Omental fat pad (tissue), 4 donors: Measurements from ENCODE around the gene PROZ. TPM values are rescaled to one million over a fixed set of nuclear protein-coding genes. Genes with fewer than 3 reads are reported as not detected.

Experiments
- ATAC-seq: fragments of 150-250 bp; one replicate; pipeline ENCODE4 v1.9.1; 2016; ENCODE audit warnings: mild to moderate bottlenecking, moderate library complexity; ENCODE audit not compliant: low FRiP score
- DNase-seq: peaks from one replicate; pipeline ENCODE4 v3.0.0-alpha.2; 2019; ENCODE audit warnings: low spot score
- total RNA-seq, 4 donors: library from RNA; depleted of rRNA; stranded (reverse); fragments of >200 nt; gene quantifications; one replicate each; pipeline ENCODE4 v1.1.0, GENCODE V29; 2016
- TF ChIP-seq, protein P1 (sequence below), 3 donors: fragments of 450-650 bp; IDR thresholded peaks; one replicate each; pipeline ENCODE4 v1.5.1; 2016 to 2017; ENCODE audit warnings: antibody characterized with exemption in 3 of 3, mild to moderate bottlenecking in 3 of 3, moderate library complexity in 2 of 3

The PROZ gene
- total RNA-seq, 4 donors from 2014 or later, result not detected

DNA sequence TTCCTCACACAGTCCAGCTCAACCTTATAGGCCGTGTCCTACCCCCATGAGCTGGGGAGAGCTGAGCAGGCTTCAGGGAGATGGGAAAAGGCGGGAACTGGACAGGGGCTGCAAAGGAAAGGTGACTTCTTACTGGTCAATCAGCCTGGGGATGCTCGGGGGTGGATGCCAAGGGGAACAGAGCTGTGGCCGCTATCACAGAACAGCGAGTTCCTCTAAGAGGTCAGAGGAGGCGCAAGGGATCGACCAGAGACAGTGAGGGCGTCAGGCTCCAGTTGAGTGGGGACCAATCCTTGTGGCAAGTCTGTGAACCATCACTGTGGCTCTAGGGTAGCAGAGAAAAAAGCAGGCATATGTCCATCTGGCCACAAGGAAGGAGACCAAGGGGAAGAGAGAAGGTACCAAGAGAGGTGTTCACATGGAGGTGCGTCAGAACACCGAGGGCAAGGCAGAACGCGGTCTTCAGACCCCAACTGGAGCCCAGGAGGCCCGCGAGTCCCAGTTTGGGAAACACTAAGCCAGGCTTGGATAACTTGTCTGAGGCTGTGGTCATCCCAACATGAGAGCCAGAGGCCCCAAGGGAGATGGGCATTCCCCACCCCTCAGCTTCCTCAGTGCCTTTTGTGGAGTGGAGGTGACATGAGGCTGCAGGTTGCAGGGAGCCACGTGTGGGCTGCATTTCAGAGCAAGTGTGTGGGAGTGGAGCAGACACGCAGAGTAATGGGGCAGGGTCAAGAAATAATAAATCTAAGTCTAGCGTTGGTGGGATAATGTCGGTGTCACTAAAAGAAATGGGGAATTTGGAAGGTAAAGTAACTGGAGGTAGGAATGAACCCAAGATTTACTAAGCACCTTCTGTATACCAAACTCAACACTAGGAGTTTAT is 31.9 kb upstream of the PROZ start:
- TF ChIP-seq, protein P1, sequence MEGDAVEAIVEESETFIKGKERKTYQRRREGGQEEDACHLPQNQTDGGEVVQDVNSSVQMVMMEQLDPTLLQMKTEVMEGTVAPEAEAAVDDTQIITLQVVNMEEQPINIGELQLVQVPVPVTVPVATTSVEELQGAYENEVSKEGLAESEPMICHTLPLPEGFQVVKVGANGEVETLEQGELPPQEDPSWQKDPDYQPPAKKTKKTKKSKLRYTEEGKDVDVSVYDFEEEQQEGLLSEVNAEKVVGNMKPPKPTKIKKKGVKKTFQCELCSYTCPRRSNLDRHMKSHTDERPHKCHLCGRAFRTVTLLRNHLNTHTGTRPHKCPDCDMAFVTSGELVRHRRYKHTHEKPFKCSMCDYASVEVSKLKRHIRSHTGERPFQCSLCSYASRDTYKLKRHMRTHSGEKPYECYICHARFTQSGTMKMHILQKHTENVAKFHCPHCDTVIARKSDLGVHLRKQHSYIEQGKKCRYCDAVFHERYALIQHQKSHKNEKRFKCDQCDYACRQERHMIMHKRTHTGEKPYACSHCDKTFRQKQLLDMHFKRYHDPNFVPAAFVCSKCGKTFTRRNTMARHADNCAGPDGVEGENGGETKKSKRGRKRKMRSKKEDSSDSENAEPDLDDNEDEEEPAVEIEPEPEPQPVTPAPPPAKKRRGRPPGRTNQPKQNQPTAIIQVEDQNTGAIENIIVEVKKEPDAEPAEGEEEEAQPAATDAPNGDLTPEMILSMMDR (IDR thresholded peaks at IDR 0.05), result no peak
- ATAC-seq (no peak), DNase-seq (no peak)

DNA sequence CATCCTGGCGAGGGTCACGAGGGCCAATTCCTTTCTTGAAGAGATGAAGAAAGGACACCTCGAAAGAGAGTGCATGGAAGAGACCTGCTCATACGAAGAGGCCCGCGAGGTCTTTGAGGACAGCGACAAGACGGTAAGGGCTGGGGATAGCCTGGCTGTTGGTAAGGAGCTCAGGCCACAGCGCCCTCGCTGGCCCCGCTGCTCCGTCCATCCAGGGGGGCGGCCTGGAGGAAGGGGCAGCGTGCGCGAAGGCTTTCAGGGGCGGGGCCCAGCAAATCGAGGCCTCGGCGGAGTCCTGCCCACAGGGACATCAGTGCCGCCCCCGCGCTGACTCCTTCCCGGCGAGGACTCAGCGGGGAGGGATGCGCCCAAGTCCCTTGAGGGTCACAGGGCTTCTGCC is 29.0 kb upstream of the PROZ start:
- ATAC-seq, result no peak
- DNase-seq, result no peak
- TF ChIP-seq, protein P1 (IDR thresholded peaks at IDR 0.05), result no peak

DNA sequence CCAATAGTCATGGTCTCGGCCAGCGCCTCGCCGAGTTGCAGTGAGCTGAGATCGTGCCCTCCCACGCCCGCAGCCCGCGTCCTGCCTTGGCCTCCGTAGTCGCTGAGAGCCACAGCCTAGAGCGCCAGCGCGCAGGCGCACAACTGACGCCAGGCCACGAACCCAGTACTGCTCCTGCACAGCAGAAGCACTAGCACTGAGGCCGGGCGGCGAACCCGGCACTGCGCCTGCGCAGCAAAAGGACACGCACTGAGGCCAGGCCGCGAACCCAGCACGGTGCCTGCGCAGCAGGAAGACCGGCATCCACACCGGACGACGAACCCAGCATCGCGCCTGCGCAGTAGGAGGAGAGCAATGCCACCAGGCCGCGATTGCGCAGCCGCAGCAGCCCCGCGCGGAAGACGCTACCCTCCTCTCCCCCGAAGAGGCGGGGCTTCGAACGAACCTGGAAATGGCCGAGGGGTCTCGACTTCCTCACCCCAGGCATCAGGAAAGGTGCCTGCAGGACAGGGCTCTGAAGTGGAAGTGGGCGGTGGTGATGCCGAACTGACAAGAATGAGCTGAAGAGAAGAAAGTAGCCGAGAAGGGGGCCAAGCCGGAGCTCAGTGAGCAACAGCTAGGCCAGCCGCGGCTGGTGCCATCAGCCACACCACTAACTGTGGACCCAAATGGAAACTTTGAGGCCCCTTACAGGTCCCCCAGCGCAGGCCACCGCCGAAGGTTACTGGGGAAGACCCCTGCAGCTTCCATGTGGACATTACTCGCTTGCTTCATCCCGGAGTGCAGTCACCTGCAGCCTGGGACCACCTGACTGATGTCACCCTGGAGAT is 28.3 kb upstream of the PROZ start:
- DNase-seq (no peak), ATAC-seq (no peak)
- TF ChIP-seq, protein P1 (IDR thresholded peaks at IDR 0.05), result no peak

DNA sequence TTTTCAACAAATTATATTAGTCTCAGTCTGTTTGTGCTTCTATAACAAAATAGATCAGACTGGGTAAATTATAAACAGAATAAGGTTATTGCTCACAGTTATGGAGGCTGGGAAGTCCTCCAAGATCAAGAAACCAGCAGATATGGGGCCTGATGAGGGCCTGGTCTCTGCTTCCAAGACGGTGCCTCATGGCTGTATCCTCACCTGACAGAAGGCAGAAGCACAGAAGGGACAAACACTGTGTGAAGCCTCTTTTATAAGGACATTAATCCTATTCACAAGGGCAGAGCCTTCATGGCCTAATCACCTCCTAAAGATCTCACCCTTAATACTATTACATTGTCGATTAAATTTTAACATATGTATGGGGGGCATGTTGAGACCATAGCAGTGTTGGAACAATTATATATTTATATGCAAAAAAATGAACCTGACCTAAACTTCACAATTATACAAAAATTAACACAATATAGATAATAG is 23.1 kb upstream of the PROZ start:
- ATAC-seq, result no peak
- DNase-seq, result no peak
- TF ChIP-seq, protein P1 (IDR thresholded peaks at IDR 0.05), result no peak

DNA sequence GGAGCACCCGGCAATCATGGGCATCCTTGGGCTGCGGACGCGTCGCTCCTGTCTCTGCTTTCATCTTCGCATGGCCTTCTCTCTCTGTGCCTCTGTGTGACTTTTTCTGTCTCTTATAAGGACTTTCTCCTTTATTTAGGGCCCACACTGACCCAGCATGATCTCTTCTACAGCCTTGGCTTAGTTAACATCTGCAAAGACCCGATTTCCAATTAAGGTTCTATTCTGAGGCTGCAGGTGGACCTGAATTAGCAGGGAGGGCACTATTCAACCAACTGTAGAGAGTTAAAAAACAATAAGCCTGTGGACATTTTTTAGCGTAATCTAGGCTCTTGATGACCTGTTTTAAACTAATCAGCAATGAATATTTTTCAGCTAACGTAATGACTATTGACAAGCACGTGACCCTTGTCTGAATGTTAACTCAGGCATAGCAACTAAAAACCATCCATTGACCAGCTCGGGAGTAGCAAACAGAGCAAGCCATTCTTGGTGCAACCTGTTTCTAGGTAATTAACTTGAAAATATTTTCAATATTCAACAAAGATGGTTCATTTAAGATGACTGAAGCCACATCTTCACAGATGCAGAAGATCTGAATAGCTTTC is 20.7 kb upstream of the PROZ start:
- DNase-seq, result no peak
- ATAC-seq, result no peak
- TF ChIP-seq, protein P1 (IDR thresholded peaks at IDR 0.05), result no peak

DNA sequence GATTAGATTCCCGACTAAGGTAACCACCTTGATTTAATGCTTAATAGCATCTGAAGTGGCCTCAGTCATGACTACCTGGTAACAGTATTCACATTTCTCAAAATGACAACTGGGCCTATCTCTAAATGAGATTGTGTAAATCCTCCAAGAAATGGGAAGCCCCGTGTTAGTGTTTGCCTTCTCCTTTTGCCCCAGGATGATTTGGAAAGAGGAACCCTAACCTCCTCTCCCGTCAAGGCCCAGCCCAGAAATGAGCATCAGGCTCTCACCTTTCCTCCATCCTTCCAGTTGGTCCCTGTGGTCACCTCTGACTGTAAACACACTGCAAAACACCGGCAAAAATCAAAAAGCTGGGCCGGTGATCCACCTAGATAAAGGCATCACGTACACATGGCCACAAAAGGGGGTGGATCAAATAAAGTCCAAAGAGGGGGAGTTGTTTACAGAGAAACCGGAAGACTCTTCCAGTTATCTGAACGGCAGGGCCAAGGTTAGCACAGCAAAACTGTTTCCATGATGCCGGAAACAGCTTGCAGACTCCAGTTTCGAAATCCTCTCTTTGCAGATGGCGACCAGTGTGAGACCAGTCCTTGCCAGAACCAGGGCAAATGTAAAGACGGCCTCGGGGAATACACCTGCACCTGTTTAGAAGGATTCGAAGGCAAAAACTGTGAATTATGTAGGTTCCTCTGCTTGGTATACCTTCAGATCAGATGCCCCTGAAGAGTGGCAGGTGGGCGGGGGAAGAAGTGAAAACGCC is 19.5 kb upstream of the PROZ start:
- DNase-seq (no peak), ATAC-seq (no peak)
- TF ChIP-seq, protein P1 (IDR thresholded peaks at IDR 0.05), result no peak
